ENCODE results near the gene KLHL22.

Gene KLHL22

DNA sequence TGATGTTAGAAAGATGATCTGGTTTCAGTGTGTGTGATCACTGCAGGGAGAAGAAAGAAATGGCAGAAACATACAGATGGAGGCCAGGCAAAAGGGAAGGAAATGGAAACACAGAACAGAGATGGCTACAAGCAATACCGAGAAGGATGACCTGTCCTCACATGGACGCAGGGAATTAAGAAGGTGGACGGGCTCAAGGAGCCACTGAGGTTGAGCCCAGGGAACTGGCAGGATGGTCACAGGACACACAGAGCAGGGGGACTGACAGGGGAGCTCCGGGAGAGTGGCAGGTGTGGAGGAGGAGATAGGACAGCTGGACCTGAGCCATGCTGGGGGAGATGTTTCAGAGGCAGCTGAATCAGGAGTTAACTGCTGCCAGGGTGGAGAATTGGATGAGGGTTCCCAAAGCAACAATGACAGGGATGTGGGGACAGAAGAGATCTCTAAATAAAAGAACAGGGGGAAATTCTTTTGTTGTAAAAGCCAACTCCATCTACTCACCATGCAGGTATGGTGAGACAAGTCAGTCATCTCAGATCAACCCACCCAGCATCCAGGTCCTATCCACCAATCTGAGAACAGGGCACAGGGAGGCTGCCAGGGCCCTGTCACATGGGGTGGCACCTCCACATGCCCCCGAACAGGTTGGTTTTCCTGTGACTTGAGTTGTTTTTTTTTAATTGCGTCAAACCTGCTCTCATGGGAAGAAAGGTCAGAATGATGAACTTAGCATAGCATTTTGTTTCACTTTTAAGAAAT lies 26.3 kb downstream of the KLHL22 start:
- Histone ChIP-seq H3K9me3 (ENCODE audit: control insufficient read depth, low read length) (no peaks in the 10 kb centered on the region), H3K27ac (ENCODE audit: insufficient read depth, low read depth, low read length, poor library complexity, severe bottlenecking) (no peak overlapping the region), H3K36me3 (ENCODE audit: control insufficient read depth, insufficient read depth, low read length) (peaks cover 10% of the 10 kb centered on the region), H3K4me1 (ENCODE audit: control insufficient read depth, insufficient read depth, low read length) (no peaks in the 10 kb centered on the region), H3K4me3 (ENCODE audit: insufficient read depth, low read depth, low read length) (no peak overlapping the region), H3K27me3 (ENCODE audit: control insufficient read depth, insufficient read depth, low read length, poor library complexity, severe bottlenecking) (no peaks in the 10 kb centered on the region)
- WGBS, 2 experiments = 94 to 95% methylated on average over 6 of the region's 6 CpGs

DNA sequence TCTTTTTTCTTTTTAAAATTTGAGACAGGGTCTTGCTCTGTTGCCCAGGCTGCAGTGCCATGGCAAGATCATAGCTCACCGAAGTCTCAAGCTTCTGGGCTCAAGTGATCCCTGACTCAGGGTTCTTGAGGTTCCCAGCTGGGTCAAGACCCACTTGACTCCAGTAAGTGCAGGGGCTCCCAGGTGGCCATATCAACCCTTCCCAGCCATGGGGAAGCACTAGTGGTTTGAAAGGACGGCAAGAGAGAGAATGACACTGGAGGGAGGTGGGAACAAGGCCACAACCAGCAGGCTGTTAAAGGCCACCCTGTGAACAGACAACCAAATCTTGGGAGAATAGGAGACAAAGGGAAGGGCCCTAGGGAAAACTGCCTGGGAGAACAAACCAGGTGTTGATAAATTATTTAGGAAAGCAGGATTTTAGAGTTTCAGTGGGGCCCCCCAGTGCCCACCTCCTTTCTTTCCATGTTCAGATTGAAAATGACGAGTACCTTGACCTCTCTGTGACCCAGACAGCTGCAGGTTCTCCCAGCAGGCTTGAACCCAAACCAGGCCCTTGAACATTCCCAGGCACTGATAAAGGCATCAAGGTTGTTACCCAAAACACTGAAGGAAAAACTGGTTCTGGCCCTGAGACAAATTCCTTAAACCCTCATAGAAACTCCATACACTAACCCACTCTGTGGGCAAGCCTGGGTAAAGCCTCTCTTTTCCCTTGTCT lies 28.8 kb downstream of the KLHL22 start:
- H3K36me3 ChIP-seq (ENCODE audit: control insufficient read depth, insufficient read depth, low read length) = peaks cover 10% of the 10 kb centered on the region
- H3K27ac ChIP-seq (ENCODE audit: insufficient read depth, low read depth, low read length, poor library complexity, severe bottlenecking) = no peak overlapping the region
- 89 to 92% methylated on average over 3 of the region's 3 CpGs for WGBS, 2 experiments

DNA sequence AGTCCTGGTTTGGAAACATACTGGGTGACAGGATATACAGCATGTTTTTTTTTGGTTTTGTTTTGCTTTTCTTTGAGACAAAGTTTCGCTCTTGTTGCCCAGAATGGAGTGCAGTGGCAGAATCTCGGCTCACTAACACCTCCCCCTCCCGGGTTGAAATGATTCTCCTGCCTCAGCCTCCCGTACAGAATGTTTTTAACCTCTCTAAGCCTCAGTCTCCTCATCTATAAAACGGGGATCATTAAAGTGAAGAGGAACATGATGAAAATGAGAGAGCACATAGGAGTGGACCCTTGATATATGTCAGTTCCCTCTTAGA lies 29.9 kb downstream of the KLHL22 start:
- H3K4me1 ChIP-seq (ENCODE audit: control insufficient read depth, insufficient read depth, low read length) = no peaks in the 10 kb centered on the region
- H3K27ac ChIP-seq (ENCODE audit: insufficient read depth, low read depth, low read length, poor library complexity, severe bottlenecking) = no peak overlapping the region
- H3K9me3 ChIP-seq (ENCODE audit: control insufficient read depth, low read length) = no peaks in the 10 kb centered on the region
- H3K27me3 ChIP-seq (ENCODE audit: control insufficient read depth, insufficient read depth, low read length, poor library complexity, severe bottlenecking) = no peaks in the 10 kb centered on the region
- 95 to 96% methylated on average over 5 of the region's 5 CpGs for WGBS, 2 experiments
- H3K36me3 ChIP-seq (ENCODE audit: control insufficient read depth, insufficient read depth, low read length) = peaks cover 7% of the 10 kb centered on the region
- no peak overlapping the region for H3K4me3 ChIP-seq (ENCODE audit: insufficient read depth, low read depth, low read length)

More for the DNA sequence above, 28.8 kb downstream of the KLHL22 start:
- no peaks in the 10 kb centered on the region for H3K4me1 ChIP-seq (ENCODE audit: control insufficient read depth, insufficient read depth, low read length)
- no peak overlapping the region for H3K4me3 ChIP-seq (ENCODE audit: insufficient read depth, low read depth, low read length)
- H3K9me3 ChIP-seq (ENCODE audit: control insufficient read depth, low read length) = no peaks in the 10 kb centered on the region
- H3K27me3 ChIP-seq (ENCODE audit: control insufficient read depth, insufficient read depth, low read length, poor library complexity, severe bottlenecking) = no peaks in the 10 kb centered on the region

DNA sequence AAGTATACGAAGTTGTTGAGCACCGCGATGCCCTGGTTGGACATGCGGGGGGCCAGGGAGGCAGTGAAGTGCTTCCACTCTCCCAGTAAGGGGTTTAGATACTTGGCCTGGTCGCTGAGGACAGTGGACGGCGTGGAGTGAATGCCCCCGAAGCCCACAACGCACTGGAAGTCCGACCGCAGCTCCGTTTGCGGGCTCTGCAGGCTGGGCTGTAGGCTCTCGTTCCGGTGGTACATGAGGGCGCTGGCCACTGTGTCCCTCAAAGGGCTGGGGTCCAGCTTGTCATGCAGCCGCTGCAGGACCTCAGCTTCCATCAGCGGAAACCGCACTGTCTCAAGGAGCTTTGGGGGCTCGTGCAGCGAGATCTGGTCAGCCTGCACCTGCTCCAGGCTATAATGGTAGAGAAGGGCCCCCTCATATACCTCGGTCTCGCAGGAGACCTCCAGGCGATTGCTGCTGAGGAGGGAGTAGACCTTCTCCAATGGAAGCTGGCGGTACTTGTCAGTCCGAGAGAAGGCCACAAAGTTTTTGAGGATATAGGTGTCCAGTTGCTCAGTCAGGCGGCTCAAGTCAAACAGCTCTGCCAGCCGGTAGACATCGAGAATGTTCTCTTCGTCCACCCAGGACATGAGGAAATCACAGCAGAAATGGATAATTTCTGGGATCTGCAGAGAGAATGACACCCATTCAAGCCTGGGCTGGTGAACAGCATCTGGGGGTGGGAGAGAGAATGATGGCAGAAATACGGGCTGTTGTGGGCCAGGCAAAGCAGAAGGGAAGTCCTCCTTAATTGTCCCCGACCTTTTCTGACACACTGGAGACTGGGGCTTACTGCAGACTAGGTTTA lies 30.5 kb downstream of the KLHL22 start:
- Histone ChIP-seq H3K27ac (ENCODE audit: insufficient read depth, low read depth, low read length, poor library complexity, severe bottlenecking) (no peak overlapping the region), H3K4me3 (ENCODE audit: insufficient read depth, low read depth, low read length) (no peak overlapping the region), H3K4me1 (ENCODE audit: control insufficient read depth, insufficient read depth, low read length) (no peaks in the 10 kb centered on the region), H3K27me3 (ENCODE audit: control insufficient read depth, insufficient read depth, low read length, poor library complexity, severe bottlenecking) (no peaks in the 10 kb centered on the region), H3K36me3 (ENCODE audit: control insufficient read depth, insufficient read depth, low read length) (peaks cover 7% of the 10 kb centered on the region), H3K9me3 (ENCODE audit: control insufficient read depth, low read length) (no peaks in the 10 kb centered on the region)
- WGBS, 2 experiments = 96% methylated on average over 32 of the region's 32 CpGs

DNA sequence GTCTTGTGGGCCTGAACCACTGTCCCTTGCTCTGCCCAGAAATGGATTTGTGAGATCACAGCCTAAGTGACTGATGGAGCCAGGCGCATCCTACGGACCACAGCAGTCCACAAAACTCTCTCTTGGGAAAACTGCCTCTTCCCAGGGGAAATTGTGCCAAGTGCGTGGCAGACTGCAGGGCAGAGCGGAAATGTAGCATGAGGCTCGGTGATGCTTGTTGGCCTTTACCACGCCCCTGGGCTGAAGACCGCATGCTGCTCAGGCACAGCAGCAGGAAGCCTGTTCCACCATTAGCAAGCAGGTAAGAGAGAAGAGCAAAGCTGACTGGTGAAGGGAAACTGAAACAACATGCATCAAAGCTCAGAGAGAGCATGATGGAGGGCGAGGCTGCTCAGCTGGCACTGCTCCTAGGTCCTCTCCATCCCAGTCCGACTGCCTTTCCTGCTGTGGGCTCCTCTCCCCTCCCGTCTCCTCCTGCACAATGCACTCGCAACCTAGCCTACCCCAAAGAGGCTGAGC lies 31.4 kb downstream of the KLHL22 start:
- peaks cover 7% of the 10 kb centered on the region for H3K36me3 ChIP-seq (ENCODE audit: control insufficient read depth, insufficient read depth, low read length)
- WGBS, 2 experiments = 93 to 94% methylated on average over 11 of the region's 11 CpGs
- no peak overlapping the region for H3K4me3 ChIP-seq (ENCODE audit: insufficient read depth, low read depth, low read length)
- no peaks in the 10 kb centered on the region for H3K9me3 ChIP-seq (ENCODE audit: control insufficient read depth, low read length)
- H3K27me3 ChIP-seq (ENCODE audit: control insufficient read depth, insufficient read depth, low read length, poor library complexity, severe bottlenecking) = no peaks in the 10 kb centered on the region
- no peak overlapping the region for H3K27ac ChIP-seq (ENCODE audit: insufficient read depth, low read depth, low read length, poor library complexity, severe bottlenecking)
- H3K4me1 ChIP-seq (ENCODE audit: control insufficient read depth, insufficient read depth, low read length) = peaks cover 8% of the 10 kb centered on the region

GRCh38 chr22:20463324-20464095 lies 32.1 kb downstream of the KLHL22 start:
- Histone ChIP-seq H3K36me3 (ENCODE audit: control insufficient read depth, insufficient read depth, low read length) (peaks cover 7% of the 10 kb centered on the region), H3K27me3 (ENCODE audit: control insufficient read depth, insufficient read depth, low read length, poor library complexity, severe bottlenecking) (no peaks in the 10 kb centered on the region), H3K9me3 (ENCODE audit: control insufficient read depth, low read length) (no peaks in the 10 kb centered on the region), H3K4me1 (ENCODE audit: control insufficient read depth, insufficient read depth, low read length) (peaks cover 8% of the 10 kb centered on the region), H3K4me3 (ENCODE audit: insufficient read depth, low read depth, low read length) (no peak overlapping the region), H3K27ac (ENCODE audit: insufficient read depth, low read depth, low read length, poor library complexity, severe bottlenecking) (no peak overlapping the region)
- WGBS, 2 experiments = 75 to 76% methylated on average over 2 of the region's 2 CpGs

GRCh38 chr22:20459862-20460261 lies 35.7 kb downstream of the KLHL22 start:
- Histone ChIP-seq H3K4me1 (ENCODE audit: control insufficient read depth, insufficient read depth, low read length) (peaks cover 11% of the 10 kb centered on the region), H3K4me3 (ENCODE audit: insufficient read depth, low read depth, low read length) (no peak overlapping the region), H3K27me3 (ENCODE audit: control insufficient read depth, insufficient read depth, low read length, poor library complexity, severe bottlenecking) (no peaks in the 10 kb centered on the region), H3K36me3 (ENCODE audit: control insufficient read depth, insufficient read depth, low read length) (peaks cover 4% of the 10 kb centered on the region), H3K9me3 (ENCODE audit: control insufficient read depth, low read length) (no peaks in the 10 kb centered on the region), H3K27ac (ENCODE audit: insufficient read depth, low read depth, low read length, poor library complexity, severe bottlenecking) (no peak overlapping the region)
- 92 to 93% methylated on average over 4 of the region's 4 CpGs for WGBS, 2 experiments

DNA sequence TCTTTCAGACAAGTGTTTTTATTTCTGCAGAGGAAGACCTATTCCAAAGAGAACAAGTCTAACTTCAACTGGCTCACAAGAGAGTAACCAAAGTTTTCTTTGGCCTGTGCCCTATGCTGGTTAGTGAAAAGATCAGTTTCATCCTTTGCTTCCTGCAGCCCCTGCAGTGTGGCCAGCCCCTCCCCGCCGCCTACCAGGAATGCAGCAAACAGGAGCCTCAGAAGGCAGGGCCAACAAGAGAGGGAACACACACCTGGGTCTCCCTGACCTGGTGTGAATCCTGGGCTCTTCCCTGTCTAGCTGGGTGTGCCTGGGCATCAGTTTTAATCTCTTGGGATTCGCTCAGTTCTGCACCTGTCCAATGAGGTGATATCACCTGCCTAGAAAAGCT lies 36.4 kb downstream of the KLHL22 start:
- no peaks in the 10 kb centered on the region for H3K36me3 ChIP-seq (ENCODE audit: control insufficient read depth, insufficient read depth, low read length)
- 82 to 93% methylated on average over 3 of the region's 3 CpGs for WGBS, 2 experiments

DNA sequence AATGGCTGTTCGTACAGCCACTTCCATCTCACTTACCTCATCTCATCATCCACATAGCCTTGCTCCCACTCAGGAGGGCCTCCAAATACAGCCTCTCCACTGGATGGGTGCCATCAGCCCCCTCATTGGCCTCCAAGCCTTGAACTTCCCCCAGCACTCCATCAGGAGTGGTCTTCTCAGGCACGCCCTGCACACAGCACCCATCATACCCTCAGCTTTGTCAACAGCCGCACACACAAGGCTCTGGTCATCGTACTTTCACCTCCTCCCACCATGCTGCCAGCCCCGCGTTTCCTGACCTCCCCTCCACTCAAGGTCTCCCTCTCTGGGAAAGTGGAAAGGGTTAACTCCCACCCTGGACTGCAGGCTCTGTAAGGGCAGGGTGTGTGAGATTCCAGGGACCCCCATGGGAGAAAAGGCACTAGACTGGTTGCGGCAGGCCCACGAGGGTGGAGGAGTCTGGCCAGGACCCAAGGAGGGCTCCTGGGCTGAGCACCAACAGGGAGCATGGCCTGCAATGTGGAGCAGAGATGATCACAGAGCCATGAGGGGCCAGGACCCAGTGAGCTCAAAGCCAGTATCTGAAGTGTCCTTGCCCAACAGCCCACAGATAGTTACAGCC lies 37.0 kb downstream of the KLHL22 start:
- no peaks in the 10 kb centered on the region for H3K27me3 ChIP-seq (ENCODE audit: control insufficient read depth, insufficient read depth, low read length, poor library complexity, severe bottlenecking)
- H3K27ac ChIP-seq (ENCODE audit: insufficient read depth, low read depth, low read length, poor library complexity, severe bottlenecking) = no peak overlapping the region
- no peaks in the 10 kb centered on the region for H3K36me3 ChIP-seq (ENCODE audit: control insufficient read depth, insufficient read depth, low read length)
- no peaks in the 10 kb centered on the region for H3K9me3 ChIP-seq (ENCODE audit: control insufficient read depth, low read length)
- H3K4me1 ChIP-seq (ENCODE audit: control insufficient read depth, insufficient read depth, low read length) = peaks cover 11% of the 10 kb centered on the region
- no peak overlapping the region for H3K4me3 ChIP-seq (ENCODE audit: insufficient read depth, low read depth, low read length)
- WGBS, 2 experiments = 91 to 97% methylated on average over 8 of the region's 8 CpGs

More for the DNA sequence above, 36.4 kb downstream of the KLHL22 start:
- no peak overlapping the region for H3K4me3 ChIP-seq (ENCODE audit: insufficient read depth, low read depth, low read length)
- H3K4me1 ChIP-seq (ENCODE audit: control insufficient read depth, insufficient read depth, low read length) = peaks cover 11% of the 10 kb centered on the region
- H3K9me3 ChIP-seq (ENCODE audit: control insufficient read depth, low read length) = no peaks in the 10 kb centered on the region
- no peak overlapping the region for H3K27ac ChIP-seq (ENCODE audit: insufficient read depth, low read depth, low read length, poor library complexity, severe bottlenecking)
- H3K27me3 ChIP-seq (ENCODE audit: control insufficient read depth, insufficient read depth, low read length, poor library complexity, severe bottlenecking) = no peaks in the 10 kb centered on the region

Measured in ectodermal cell (in vitro differentiated cells).